OCI-LY1 (cell line): ENCODE results near the gene TRIM37.

Experiments
- EZH2 ChIP-seq: fragments of 200-600 bp; sonication (generic), shearing (Covaris generic); IDR thresholded peaks from 2 replicates; pipeline ENCODE4 v1.8.0; 2017; ENCODE audit warnings: borderline replicate concordance, mixed run types, mild to moderate bottlenecking, antibody characterized with exemption, low read length, moderate library complexity, mixed read lengths
- TF ChIP-seq, protein P1 (sequence below): fragments of 200-600 bp; sonication (generic), shearing (Covaris generic); IDR thresholded peaks from 2 replicates; pipeline ENCODE4 v1.5.1; 2017; ENCODE audit warnings: mild to moderate bottlenecking, antibody characterized with exemption, low read length, moderate library complexity, mixed read lengths

DNA sequence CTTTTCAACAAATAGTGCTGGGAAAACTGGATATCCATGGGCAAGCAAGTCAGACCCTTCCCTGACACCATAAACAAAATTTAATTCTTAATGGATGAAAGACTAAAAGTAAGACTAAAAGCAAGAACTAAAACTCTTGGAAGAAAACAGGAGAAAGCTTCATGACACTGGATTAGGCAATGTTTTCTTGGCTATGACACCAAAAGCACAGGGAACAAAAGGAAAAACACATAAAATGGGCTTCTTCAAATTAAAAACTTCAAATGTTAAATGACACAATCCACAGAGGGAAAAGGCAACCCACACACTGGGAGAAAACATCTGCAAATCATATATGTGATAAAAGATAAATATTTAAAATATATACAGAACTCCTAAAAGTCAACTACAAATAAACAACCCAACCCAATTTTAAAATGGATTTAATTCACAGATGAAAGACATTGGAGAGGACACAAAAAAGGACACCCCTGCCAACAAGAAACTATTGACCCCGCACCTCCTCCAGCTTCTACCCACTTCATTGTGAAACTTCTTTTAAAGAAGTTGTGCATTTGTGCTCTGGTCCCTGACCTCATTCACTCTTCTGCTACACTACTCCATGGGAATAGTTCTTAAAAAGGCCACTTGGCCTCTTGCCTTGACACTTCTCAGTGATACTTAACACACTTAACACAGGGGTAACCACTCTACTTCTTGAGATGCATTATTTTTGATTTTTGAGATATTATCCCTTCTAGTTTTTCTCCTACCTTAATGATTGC lies 80.3 kb downstream of the TRIM37 start:
- TF ChIP-seq, protein P1, sequence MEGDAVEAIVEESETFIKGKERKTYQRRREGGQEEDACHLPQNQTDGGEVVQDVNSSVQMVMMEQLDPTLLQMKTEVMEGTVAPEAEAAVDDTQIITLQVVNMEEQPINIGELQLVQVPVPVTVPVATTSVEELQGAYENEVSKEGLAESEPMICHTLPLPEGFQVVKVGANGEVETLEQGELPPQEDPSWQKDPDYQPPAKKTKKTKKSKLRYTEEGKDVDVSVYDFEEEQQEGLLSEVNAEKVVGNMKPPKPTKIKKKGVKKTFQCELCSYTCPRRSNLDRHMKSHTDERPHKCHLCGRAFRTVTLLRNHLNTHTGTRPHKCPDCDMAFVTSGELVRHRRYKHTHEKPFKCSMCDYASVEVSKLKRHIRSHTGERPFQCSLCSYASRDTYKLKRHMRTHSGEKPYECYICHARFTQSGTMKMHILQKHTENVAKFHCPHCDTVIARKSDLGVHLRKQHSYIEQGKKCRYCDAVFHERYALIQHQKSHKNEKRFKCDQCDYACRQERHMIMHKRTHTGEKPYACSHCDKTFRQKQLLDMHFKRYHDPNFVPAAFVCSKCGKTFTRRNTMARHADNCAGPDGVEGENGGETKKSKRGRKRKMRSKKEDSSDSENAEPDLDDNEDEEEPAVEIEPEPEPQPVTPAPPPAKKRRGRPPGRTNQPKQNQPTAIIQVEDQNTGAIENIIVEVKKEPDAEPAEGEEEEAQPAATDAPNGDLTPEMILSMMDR: no peak
- no peak for TF ChIP-seq EZH2
